Erythroblast (primary cell): ENCODE results near the gene GRIP1.

ENCODE experiments used
- GATA1 ChIP-seq: IDR thresholded peaks from 2 replicates; pipeline ENCODE4 v1.6.1; 2011; ENCODE audit warnings: low read depth, mild to moderate bottlenecking, control low read depth, low read length, moderate library complexity
- POLR2A ChIP-seq: IDR thresholded peaks from 2 replicates; pipeline ENCODE4 v1.6.1; 2011; ENCODE audit warnings: mild to moderate bottlenecking, low read length

GRCh38 chr12:66387117-66387516 is 291.8 kb downstream of the GRIP1 start:
- no peak for TF ChIP-seq POLR2A
- no peak for TF ChIP-seq GATA1
